ENCODE measurements around the gene SPRY4.

GRCh38 chr5:142304013-142304701 is 20.7 kb downstream of the SPRY4 start:
- TF ChIP-seq, protein P1, sequence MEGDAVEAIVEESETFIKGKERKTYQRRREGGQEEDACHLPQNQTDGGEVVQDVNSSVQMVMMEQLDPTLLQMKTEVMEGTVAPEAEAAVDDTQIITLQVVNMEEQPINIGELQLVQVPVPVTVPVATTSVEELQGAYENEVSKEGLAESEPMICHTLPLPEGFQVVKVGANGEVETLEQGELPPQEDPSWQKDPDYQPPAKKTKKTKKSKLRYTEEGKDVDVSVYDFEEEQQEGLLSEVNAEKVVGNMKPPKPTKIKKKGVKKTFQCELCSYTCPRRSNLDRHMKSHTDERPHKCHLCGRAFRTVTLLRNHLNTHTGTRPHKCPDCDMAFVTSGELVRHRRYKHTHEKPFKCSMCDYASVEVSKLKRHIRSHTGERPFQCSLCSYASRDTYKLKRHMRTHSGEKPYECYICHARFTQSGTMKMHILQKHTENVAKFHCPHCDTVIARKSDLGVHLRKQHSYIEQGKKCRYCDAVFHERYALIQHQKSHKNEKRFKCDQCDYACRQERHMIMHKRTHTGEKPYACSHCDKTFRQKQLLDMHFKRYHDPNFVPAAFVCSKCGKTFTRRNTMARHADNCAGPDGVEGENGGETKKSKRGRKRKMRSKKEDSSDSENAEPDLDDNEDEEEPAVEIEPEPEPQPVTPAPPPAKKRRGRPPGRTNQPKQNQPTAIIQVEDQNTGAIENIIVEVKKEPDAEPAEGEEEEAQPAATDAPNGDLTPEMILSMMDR (IDR thresholded peaks at IDR 0.05), result no peak
- TF ChIP-seq NR3C1 (CRISPR knock-in tag; conservative IDR thresholded peaks at IDR 0.05; ENCODE audit: low read depth), result no peak
- TF ChIP-seq, protein P2, sequence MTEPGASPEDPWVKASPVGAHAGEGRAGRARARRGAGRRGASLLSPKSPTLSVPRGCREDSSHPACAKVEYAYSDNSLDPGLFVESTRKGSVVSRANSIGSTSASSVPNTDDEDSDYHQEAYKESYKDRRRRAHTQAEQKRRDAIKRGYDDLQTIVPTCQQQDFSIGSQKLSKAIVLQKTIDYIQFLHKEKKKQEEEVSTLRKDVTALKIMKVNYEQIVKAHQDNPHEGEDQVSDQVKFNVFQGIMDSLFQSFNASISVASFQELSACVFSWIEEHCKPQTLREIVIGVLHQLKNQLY (CRISPR knock-in tag; IDR thresholded peaks at IDR 0.05), result no peak
- TF ChIP-seq JUN (CRISPR knock-in tag; IDR thresholded peaks at IDR 0.05), result no peak
- no peak for TF ChIP-seq CREB1 (CRISPR knock-in tag; IDR thresholded peaks at IDR 0.05)
- no peak for TF ChIP-seq CREM (CRISPR knock-in tag; IDR thresholded peaks at IDR 0.05)
- TF ChIP-seq, protein P3, sequence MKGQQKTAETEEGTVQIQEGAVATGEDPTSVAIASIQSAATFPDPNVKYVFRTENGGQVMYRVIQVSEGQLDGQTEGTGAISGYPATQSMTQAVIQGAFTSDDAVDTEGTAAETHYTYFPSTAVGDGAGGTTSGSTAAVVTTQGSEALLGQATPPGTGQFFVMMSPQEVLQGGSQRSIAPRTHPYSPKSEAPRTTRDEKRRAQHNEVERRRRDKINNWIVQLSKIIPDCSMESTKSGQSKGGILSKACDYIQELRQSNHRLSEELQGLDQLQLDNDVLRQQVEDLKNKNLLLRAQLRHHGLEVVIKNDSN (CRISPR knock-in tag; IDR thresholded peaks at IDR 0.05), result no peak
- TF ChIP-seq MAX (CRISPR knock-in tag; IDR thresholded peaks at IDR 0.05), result no peak
- TF ChIP-seq TCF7 (CRISPR knock-in tag; IDR thresholded peaks at IDR 0.05; ENCODE audit: low read depth), result no peak

Measured in WTC11 (cell line).